ENCODE measurements around the gene MAPK4. TPM values are rescaled to one million over a fixed set of nuclear protein-coding genes. Genes with fewer than 3 reads are reported as not detected.

MAPK4 gene
- total RNA-seq, 1 experiment from 2014 or later, result 4.2 TPM

- ATAC-seq (peak; percentile 50), DNase-seq (ENCODE audit: low spot score) (no peak)
- Mint-ChIP-seq H3K27me3 (ENCODE audit: low read depth) (no peaks in the 10 kb centered on the region), H3K4me3 (no peak overlapping the region), H3K4me1 (peaks cover 37% of the 10 kb centered on the region), H3K36me3 (no peaks in the 10 kb centered on the region), H3K9me3 (peaks cover 19% of the 10 kb centered on the region), H3K27ac (no peak overlapping the region)
- TF ChIP-seq ATF1 (CRISPR knock-in tag; IDR thresholded peaks at IDR 0.05), result no peak
- TF ChIP-seq GRHL2 (CRISPR knock-in tag; IDR thresholded peaks at IDR 0.05; ENCODE audit: insufficient replicate concordance, severe bottlenecking), result no peak
- TF ChIP-seq CTCF (IDR thresholded peaks at IDR 0.05), result peak; percentile 70; the same call in 1 of the 2 replicates
- no peak for TF ChIP-seq NR3C1 (CRISPR knock-in tag; conservative IDR thresholded peaks at IDR 0.05; ENCODE audit: low read depth)
- ChIA-PET CTCF (interaction anchor here (0.7 to 3.2 kb wide), 18 partner anchors 11 to 203 kb away, joined by 3 to 23 read pairs (median 5); no protein-coding TSS in a partner anchor), POLR2A (no interaction called here)
Measured at GRCh38 chr18:50662177-50662576, 102.3 kb downstream of the MAPK4 start.

- ATAC-seq (no peak), DNase-seq (ENCODE audit: low spot score) (no peak)
- ChIA-PET CTCF (interaction anchor here (0.7 to 3.2 kb wide), 18 partner anchors 10 to 204 kb away, joined by 3 to 23 read pairs (median 5); no protein-coding TSS in a partner anchor), POLR2A (no interaction called here)
- TF ChIP-seq ZNF532 (CRISPR knock-in tag; IDR thresholded peaks at IDR 0.05; ENCODE audit: borderline replicate concordance) (no peak), E2F5 (CRISPR knock-in tag; IDR thresholded peaks at IDR 0.05) (no peak), ZMAT4 (CRISPR knock-in tag; IDR thresholded peaks at IDR 0.05) (no peak), STAT6 (CRISPR knock-in tag; conservative IDR thresholded peaks at IDR 0.05; ENCODE audit: low read depth) (no peak), ETV6 (CRISPR knock-in tag; IDR thresholded peaks at IDR 0.05) (no peak), OVOL2 (CRISPR knock-in tag; IDR thresholded peaks at IDR 0.05; ENCODE audit: borderline replicate concordance) (no peak), ZNF232 (CRISPR knock-in tag; IDR thresholded peaks at IDR 0.05) (no peak), PRRX2 (CRISPR knock-in tag; IDR thresholded peaks at IDR 0.05) (no peak), ZNF121 (CRISPR knock-in tag; IDR thresholded peaks at IDR 0.05) (no peak), AR (CRISPR knock-in tag; IDR thresholded peaks at IDR 0.05) (no peak), RORB (CRISPR knock-in tag; IDR thresholded peaks at IDR 0.05) (no peak), USF1 (CRISPR knock-in tag; IDR thresholded peaks at IDR 0.05) (no peak), CREM (CRISPR knock-in tag; IDR thresholded peaks at IDR 0.05) (no peak), JAZF1 (CRISPR knock-in tag; IDR thresholded peaks at IDR 0.05) (no peak)
- no peak overlapping the region for H3K27ac Mint-ChIP-seq
- peaks cover 37% of the 10 kb centered on the region for H3K4me1 Mint-ChIP-seq
- no peaks in the 10 kb centered on the region for H3K27me3 Mint-ChIP-seq (ENCODE audit: low read depth)
- H3K9me3 Mint-ChIP-seq, result peaks cover 17% of the 10 kb centered on the region
- no peak overlapping the region for H3K4me3 Mint-ChIP-seq
- H3K36me3 Mint-ChIP-seq, result no peaks in the 10 kb centered on the region
Measured at GRCh38 chr18:50662775-50663383, 103.0 kb downstream of the MAPK4 start.
